Stimulated activated CD4-positive, alpha-beta T cell treated with anti-CD3 and anti-CD28 coated beads, Interleukin-2, amount 100 ng/mL, for 48 hours (primary cell): ENCODE data around the gene DHCR24.

Source experiments
- DNase-seq, 2 donors: peaks; one replicate each; pipeline ENCODE4 v3.0.0-alpha.2; 2020

The DHCR24 gene

GRCh38 chr1:54843449-54843848, 43.5 kb downstream of the DHCR24 start:
- DNase-seq, result no peak

- no peak for DNase-seq
Measured at GRCh38 chr1:54842963-54843362, 44.0 kb downstream of the DHCR24 start.

- no peak for DNase-seq
Measured at GRCh38 chr1:54842206-54842915, 44.6 kb downstream of the DHCR24 start.

- DNase-seq, result no peak
Measured at GRCh38 chr1:54839824-54840223, 47.2 kb downstream of the DHCR24 start.

GRCh38 chr1:54838565-54839180, 48.3 kb downstream of the DHCR24 start:
- no peak for DNase-seq

GRCh38 chr1:54837002-54837853, 49.8 kb downstream of the DHCR24 start:
- DNase-seq, result no peak

- no peak for DNase-seq
Measured at GRCh38 chr1:54836594-54836993, 50.4 kb downstream of the DHCR24 start.

GRCh38 chr1:54835970-54836369, 51.0 kb downstream of the DHCR24 start:
- DNase-seq, result no peak

- DNase-seq, result no peak
Measured at GRCh38 chr1:54835131-54835898, 51.7 kb downstream of the DHCR24 start.

- no peak for DNase-seq
Measured at GRCh38 chr1:54834007-54834541, 52.9 kb downstream of the DHCR24 start.

- no peak for DNase-seq
Measured at GRCh38 chr1:54833121-54833520, 53.9 kb downstream of the DHCR24 start.

GRCh38 chr1:54826226-54826816, 60.7 kb downstream of the DHCR24 start:
- DNase-seq, result no peak

GRCh38 chr1:54825696-54826095, 61.3 kb downstream of the DHCR24 start:
- no peak for DNase-seq

- DNase-seq, result no peak
Measured at GRCh38 chr1:54823670-54824069, 63.3 kb downstream of the DHCR24 start.

GRCh38 chr1:54819733-54820132, 67.3 kb downstream of the DHCR24 start:
- no peak for DNase-seq

GRCh38 chr1:54819195-54819536, 67.8 kb downstream of the DHCR24 start:
- DNase-seq, result no peak

GRCh38 chr1:54818461-54819194, 68.4 kb downstream of the DHCR24 start:
- DNase-seq, result no peak

- DNase-seq, result no peak
Measured at GRCh38 chr1:54816951-54817350, 70.0 kb downstream of the DHCR24 start.

GRCh38 chr1:54816130-54816529, 70.9 kb downstream of the DHCR24 start:
- no peak for DNase-seq

GRCh38 chr1:54815086-54815876, 71.7 kb downstream of the DHCR24 start:
- DNase-seq, result no peak

GRCh38 chr1:54814571-54814970, 72.4 kb downstream of the DHCR24 start:
- DNase-seq, result no peak
